Panc1 (cell line): ENCODE data around the gene ZMAT3. TPM values are rescaled to one million over a fixed set of nuclear protein-coding genes. Genes with fewer than 3 reads are reported as not detected.

Experiments used
- ATAC-seq: fragments of 200-7000 bp; cut with Tn5 transposase; 2 replicates; pipeline ENCODE4 v1.9.1; 2020; ENCODE audit warnings: mild to moderate bottlenecking, moderate library complexity
- BruUV-seq: library from RNA; stranded (reverse); fragments of 400-500 nt; replicated peaks from 2 replicates; lab custom pipeline; 2021; lab: Mats Ljungman, UMichigan
- CTCF ChIA-PET: fragments of 300-600 bp; sonication (Branson Sonifier 250); formaldehyde crosslinking; loops from one replicate; lab custom pipeline; 2022; ENCODE audit warnings: antibody characterized with exemption; lab: Charles Lee
- POLR2A ChIA-PET: fragments of 300-600 bp; sonication (Branson Sonifier 250); formaldehyde crosslinking; loops from one replicate; lab custom pipeline; 2022; ENCODE audit warnings: antibody characterized with exemption; lab: Charles Lee
- DNase-seq: peaks from one replicate; pipeline ENCODE4 v3.0.0-alpha.2; 2010; ENCODE audit warnings: low read depth, low spot score
- H3K27ac ChIP-seq: 2 replicates; pipeline ENCODE4 v1.5.1; 2011; ENCODE audit warnings: mild to moderate bottlenecking, low read length, inconsistent platforms
- H3K27me3 ChIP-seq: fragments of 200-500 bp; sonication (Bioruptor generic); 2 replicates; pipeline ENCODE4 v1.6.0; 2014; ENCODE audit warnings: low read length, inconsistent platforms; ENCODE audit not compliant: control insufficient read depth, insufficient read depth
- H3K36me3 ChIP-seq: fragments of 200-500 bp; sonication (Bioruptor generic); 2 replicates; pipeline ENCODE4 v1.5.1; 2014; ENCODE audit warnings: inconsistent platforms, mild to moderate bottlenecking, low read length, moderate library complexity; ENCODE audit not compliant: control insufficient read depth, insufficient read depth
- H3K4me1 ChIP-seq: 2 replicates; pipeline ENCODE4 v1.5.1; 2011; ENCODE audit warnings: inconsistent platforms, mild to moderate bottlenecking, low read length, moderate library complexity; ENCODE audit not compliant: control insufficient read depth, insufficient read depth
- H3K4me3 ChIP-seq, 2 experiments: 2 replicates each; pipeline ENCODE4 v1.5.1; 2011 to 2012; ENCODE audit warnings: low read depth in 2 of 2, low read length in 2 of 2, mild to moderate bottlenecking in 2 of 2, inconsistent platforms in 1 of 2, moderate library complexity in 1 of 2
- H3K9me3 ChIP-seq: fragments of 200-500 bp; sonication (Bioruptor generic); 2 replicates; pipeline ENCODE4 v1.5.1; 2014; ENCODE audit warnings: low read depth, mild to moderate bottlenecking, inconsistent platforms, low read length, moderate library complexity; ENCODE audit not compliant: control insufficient read depth, insufficient read depth
- CTCF ChIP-seq: fragments of 450-650 bp; IDR thresholded peaks from 2 replicates; pipeline ENCODE4 v1.5.1; 2017; ENCODE audit warnings: mild to moderate bottlenecking
- POLR2AphosphoS5 ChIP-seq: IDR thresholded peaks from 2 replicates; pipeline ENCODE4 v1.6.1; 2012; ENCODE audit warnings: mild to moderate bottlenecking, low read depth, low read length, moderate library complexity
- REST ChIP-seq, 2 experiments: IDR thresholded peaks; 2 replicates each; pipeline ENCODE4 v1.6.1; 2011 to 2012; ENCODE audit warnings: low read depth in 2 of 2, control low read depth in 1 of 2, low read length in 1 of 2, mild to moderate bottlenecking in 1 of 2, moderate library complexity in 1 of 2; ENCODE audit not compliant: insufficient read depth in 1 of 2
- SIN3A ChIP-seq: IDR thresholded peaks from 2 replicates; pipeline ENCODE4 v1.6.1; 2012; ENCODE audit warnings: low read depth, mild to moderate bottlenecking, low read length, moderate library complexity, borderline replicate concordance; ENCODE audit not compliant: insufficient read depth
- TCF7L2 ChIP-seq: IDR thresholded peaks from 2 replicates; pipeline ENCODE4 v1.6.1; 2011; ENCODE audit warnings: mild to moderate bottlenecking, low read depth, low read length, inconsistent platforms
- in situ Hi-C: cut with HindIII; loops from 2 replicates; pipeline ENCODE4 v1.10.0; 2016; ENCODE audit warnings: low sequenced_read_pairs, low pct_unique_long_range_greater_than_20kb
- intact Hi-C: fragments of 100-400 bp; cut with micrococcal nuclease; formaldehyde crosslinking; loops from one replicate; pipeline ENCODE4 v1.10.0; 2022; ENCODE audit not compliant: unreplicated experiment
- total RNA-seq: library from RNA; stranded (reverse); gene quantifications from one replicate; pipeline ENCODE4 v1.2.1, GENCODE V29; 2021; ENCODE audit not compliant: unreplicated experiment

Gene ZMAT3
- total RNA-seq, 1 experiment from 2014 or later = 14.6 TPM

GRCh38 chr3:179021119-179021903, 50.3 kb downstream of the ZMAT3 start:
- H3K4me1 ChIP-seq = no peaks in the 10 kb centered on the region; the same call in 1 of the 2 replicates
- intact Hi-C loops = no loop called here
- H3K27ac ChIP-seq = no peak overlapping the region
- POLR2A ChIA-PET = interaction anchor here (0.5 kb wide), 1 partner anchor 74 kb away, joined by 7 read pairs; no protein-coding TSS in a partner anchor
- no peaks in the 10 kb centered on the region for H3K9me3 ChIP-seq
- no TSS peak for BruUV-seq
- in situ Hi-C loops = no loop called here
- H3K27me3 ChIP-seq = no peaks in the 10 kb centered on the region
- DNase-seq (no peak), ATAC-seq (no peak)
- CTCF ChIA-PET = no interaction called here
- H3K4me3 ChIP-seq = no peak overlapping the region
- H3K36me3 ChIP-seq = no peaks in the 10 kb centered on the region; the same call in 1 of the 2 replicates
- TF ChIP-seq TCF7L2 (no peak), POLR2AphosphoS5 (no peak), SIN3A (no peak), REST (IDR thresholded peaks at IDR 0.05; ENCODE audit: insufficient read depth in 1 of 2, low read depth in 2 of 2, low read length in 1 of 2) (no peak), CTCF (no peak)

GRCh38 chr3:179020112-179020511, 51.5 kb downstream of the ZMAT3 start:
- ATAC-seq (no peak), DNase-seq (no peak)
- H3K4me1 ChIP-seq = peaks cover 3% of the 10 kb centered on the region; the same call in 1 of the 2 replicates
- H3K27me3 ChIP-seq = no peaks in the 10 kb centered on the region
- no peaks in the 10 kb centered on the region; the same call in 1 of the 2 replicates for H3K36me3 ChIP-seq
- no peaks in the 10 kb centered on the region for H3K9me3 ChIP-seq
- H3K27ac ChIP-seq = no peak overlapping the region
- ChIA-PET POLR2A (no interaction called here), CTCF (interaction anchor here (0.8 kb wide), 1 partner anchor 295 kb away, joined by 3 read pairs; no protein-coding TSS in a partner anchor)
- TF ChIP-seq REST (IDR thresholded peaks at IDR 0.05; ENCODE audit: insufficient read depth in 1 of 2, low read depth in 2 of 2, low read length in 1 of 2) = no peak
- no peak for TF ChIP-seq CTCF
- no peak for TF ChIP-seq SIN3A
- TF ChIP-seq TCF7L2 = no peak
- TF ChIP-seq POLR2AphosphoS5 = no peak
- no peak overlapping the region for H3K4me3 ChIP-seq
- intact Hi-C loops (no loop called here), in situ Hi-C loops (no loop called here)
- no TSS peak for BruUV-seq
